K562 (cell line): Measurements from ENCODE around the gene RPUSD2. TPM values are rescaled to one million over a fixed set of nuclear protein-coding genes. Genes with fewer than 3 reads are reported as not detected.

ENCODE experiments used
- ATAC-seq: fragments of 200-7000 bp; cut with Tn5 transposase; 3 replicates; pipeline ENCODE4 v1.9.1; 2020; ENCODE audit warnings: moderate library complexity
- BruUV-seq: library from RNA; stranded (reverse); fragments of 400-500 nt; replicated peaks from 2 replicates; lab custom pipeline; 2021; lab: Mats Ljungman, UMichigan
- CTCF ChIA-PET: fragments of 300-600 bp; formaldehyde crosslinking; extraction: SDS; loops from one replicate; lab custom pipeline; 2021; ENCODE audit warnings: low intra/inter-chr PET ratio; lab: Yijun Ruan, JAX
- POLR2A ChIA-PET: fragments of 300-600, 350-650 bp; sonication (Branson Sonifier 250); formaldehyde crosslinking; extraction: SDS; loops from one replicate; lab custom pipeline; 2021; ENCODE audit warnings: antibody characterized with exemption, inconsistent platforms; lab: Yijun Ruan, JAX
- DNase-seq, 4 experiments: peaks; one replicate each; pipeline versions ENCODE4 v3.0.0 to v3.0.0-alpha.2; 2011 to 2018; ENCODE audit warnings: low spot score in 3 of 4, mixed read lengths in 3 of 4; ENCODE audit errors: extremely low read depth in 1 of 4
- FAIRE-seq: peaks from 2 replicates; lab custom pipeline; 2011; peaks lifted over from hg19 to GRCh38; lab: Jason Lieb, UNC
- H2AFZ ChIP-seq: 2 replicates; pipeline ENCODE4 v1.6.0; 2011; ENCODE audit warnings: low read depth, low read length, control low read depth, inconsistent platforms
- H3K27ac ChIP-seq: fragments of 200-600 bp; 3 replicates; pipeline ENCODE4 v1.8.0; 2011; ENCODE audit warnings: low read depth, mild to moderate bottlenecking, control low read depth, inconsistent platforms, low read length, moderate library complexity, mixed read lengths; ENCODE audit errors: extremely low read depth
- H3K27me3 ChIP-seq, 2 experiments: fragments of 300-600 bp in 1 of 2; 2 replicates in 1 of 2; 3 replicates in 1 of 2; pipeline versions ENCODE4 v1.6.0 to v1.8.0; 2011; ENCODE audit warnings: inconsistent platforms in 2 of 2, low read length in 2 of 2, mild to moderate bottlenecking in 1 of 2, mixed read lengths in 1 of 2, moderate library complexity in 1 of 2; ENCODE audit not compliant: control insufficient read depth in 2 of 2, insufficient read depth in 2 of 2
- H3K36me3 ChIP-seq: fragments of 300-600 bp; 3 replicates; pipeline ENCODE4 v1.8.0; 2011; ENCODE audit warnings: mild to moderate bottlenecking, low read length, inconsistent platforms; ENCODE audit not compliant: control insufficient read depth, insufficient read depth
- H3K4me1 ChIP-seq, 2 experiments: fragments of 200-600 bp in 1 of 2; replicated peaks in 1 of 2; 2 replicates in 1 of 2; 3 replicates in 1 of 2; pipeline versions ENCODE4 v1.5.1 to v1.8.0; 2011; ENCODE audit warnings: inconsistent platforms in 2 of 2, low read length in 2 of 2, mild to moderate bottlenecking in 1 of 2, mixed read lengths in 1 of 2, moderate library complexity in 1 of 2; ENCODE audit not compliant: control insufficient read depth in 2 of 2, insufficient read depth in 2 of 2
- H3K4me2 ChIP-seq: 2 replicates; pipeline ENCODE4 v1.6.1; 2011; ENCODE audit warnings: low read length, control low read depth, inconsistent platforms, mixed read lengths; ENCODE audit not compliant: insufficient read depth
- H3K4me3 ChIP-seq: fragments of 200-600 bp; sonication (generic), shearing (Covaris generic); 2 replicates; pipeline ENCODE4 v1.5.1; 2016; ENCODE audit warnings: control low read depth, inconsistent platforms
- H3K79me2 ChIP-seq: fragments of 200-600 bp; 3 replicates; pipeline ENCODE4 v1.8.0; 2011; ENCODE audit warnings: low read length, inconsistent platforms; ENCODE audit not compliant: control insufficient read depth, insufficient read depth
- H3K9ac ChIP-seq, 2 experiments: 2 replicates each; pipeline versions ENCODE4 v1.6.0 to v1.6.1; 2011; ENCODE audit warnings: low read depth in 2 of 2, low read length in 2 of 2, control low read depth in 1 of 2, inconsistent platforms in 1 of 2, mild to moderate bottlenecking in 1 of 2, mixed read lengths in 1 of 2; ENCODE audit not compliant: insufficient read depth in 1 of 2
- H3K9me1 ChIP-seq: one replicate; pipeline ENCODE4 v1.6.0; 2011; ENCODE audit warnings: inconsistent platforms, mild to moderate bottlenecking, low read length, moderate library complexity; ENCODE audit not compliant: control insufficient read depth, insufficient read depth
- H3K9me3 ChIP-seq: replicated peaks from 2 replicates; pipeline ENCODE4 v1.5.1; 2011; ENCODE audit warnings: low read depth, low read length, inconsistent platforms; ENCODE audit not compliant: control insufficient read depth, insufficient read depth
- H4K20me1 ChIP-seq: replicated peaks from 2 replicates; pipeline ENCODE4 v1.6.1; 2011; ENCODE audit warnings: low read length, inconsistent platforms, mixed read lengths; ENCODE audit not compliant: control insufficient read depth, insufficient read depth
- ARNT ChIP-seq, 2 experiments: fragments of 450-650 bp; IDR thresholded peaks; 2 replicates each; pipeline ENCODE4 v1.6.1; 2016; ENCODE audit warnings: mild to moderate bottlenecking in 1 of 2
- HNRNPL ChIP-seq: fragments of 200-400 bp; formaldehyde crosslinking; IDR thresholded peaks from 2 replicates; pipeline ENCODE4 v1.6.1; 2017; ENCODE audit warnings: low read depth, mild to moderate bottlenecking, low read length
- JUND ChIP-seq, 2 experiments: IDR thresholded peaks; 2 replicates in 1 of 2; 3 replicates in 1 of 2; pipeline ENCODE4 v1.6.1; 2011; ENCODE audit warnings: borderline replicate concordance in 2 of 2, low read depth in 2 of 2, low read length in 2 of 2, improper control_type of control experiment in 1 of 2, missing biosample characterization in 1 of 2, missing genetic modification characterization in 1 of 2, missing genetic modification reagents in 1 of 2
- MYNN ChIP-seq, 2 experiments: sonication (generic); formaldehyde crosslinking in 1 of 2; IDR thresholded peaks; 2 replicates each; pipeline versions ENCODE4 v1.5.0 to v1.6.1; 2016 to 2020; ENCODE audit warnings: antibody characterized with exemption in 1 of 2, missing genetic modification reagents in 1 of 2
- RBM25 ChIP-seq: fragments of 200-400 bp; formaldehyde crosslinking; IDR thresholded peaks from 2 replicates; pipeline ENCODE4 v1.6.1; 2018; ENCODE audit warnings: low read length, low read depth, moderate library complexity; ENCODE audit not compliant: severe bottlenecking
- ZFP1 ChIP-seq: fragments of 450-650 bp; formaldehyde crosslinking; IDR thresholded peaks from 2 replicates; pipeline ENCODE4 v1.4.0; 2020; ENCODE audit warnings: mild to moderate bottlenecking, mixed read lengths
- ZFPM2 ChIP-seq: fragments of 250-450 bp; sonication (Bioruptor Pico); IDR thresholded peaks from 2 replicates; pipeline ENCODE4 v1.5.1; 2022; ENCODE audit warnings: mild to moderate bottlenecking
- ZNF75A ChIP-seq: fragments of 450-650 bp; formaldehyde crosslinking; IDR thresholded peaks from 2 replicates; pipeline ENCODE4 v1.4.0; 2020; ENCODE audit warnings: mild to moderate bottlenecking
- WGBS: fragments of 100-300 bp; shearing (Covaris generic); methylation state at CpG from one replicate; pipeline ENCODE4 v1.1.6; 2016; ENCODE audit warnings: low coverage, mixed read lengths; ENCODE audit not compliant: insufficient coverage; ENCODE audit errors: missing lambda C conversion rate; 5-methylcytosine and 5-hydroxymethylcytosine counted together
- in situ Hi-C: fragments of 300-500 bp; cut with MboI; formaldehyde crosslinking; loops from 4 replicates; pipeline ENCODE4 v1.15.0; 2018; ENCODE audit warnings: inconsistent platforms, mixed read lengths
- intact Hi-C: fragments of 100-400 bp; cut with micrococcal nuclease; formaldehyde crosslinking; loops from 2 replicates; pipeline ENCODE4 v1.14.2; 2022
- polyA plus RNA-seq, 8 experiments: library from polyadenylated mRNA; depleted of rRNA in 4 of 8; stranded (reverse) in 5 of 8; unstranded in 3 of 8; fragments of >200 nt; fragmentation: Nextera tagmentation in 2 of 8; fragmentation: Illumina TruSeq in 1 of 8; extraction: Ambion mirVana in 2 of 8; extraction: Trizol in 1 of 8; gene quantifications; 2 replicates each; pipeline versions ENCODE4 v1.2.1 to v1.2.3, GENCODE V29; 2011 to 2014; ENCODE audit warnings: inconsistent platforms in 1 of 8, missing spikeins in 1 of 8
- total RNA-seq, 7 experiments: library from RNA; depleted of rRNA in 6 of 7; stranded (reverse); fragments of >200 nt in 6 of 7; fragmentation: Illumina TruSeq in 2 of 7; extraction: Trizol in 2 of 7; gene quantifications; 2 replicates each; pipeline versions ENCODE4 v1.2.1 to v1.2.3, GENCODE V29; 2011 to 2021; ENCODE audit warnings: low replicate concordance in 1 of 7
- TF ChIP-seq, protein P1 (sequence below): fragments of 450-650 bp; IDR thresholded peaks from 2 replicates; pipeline ENCODE4 v1.6.1; 2016
- TF ChIP-seq, protein P2 (sequence below): fragments of 250-450 bp; sonication (Bioruptor Pico); IDR thresholded peaks from 2 replicates; pipeline ENCODE4 v1.4.0; 2020
- TF ChIP-seq, protein P3 (sequence below): sonication (generic); formaldehyde crosslinking; IDR thresholded peaks from 2 replicates; pipeline ENCODE4 v1.8.1; 2023; ENCODE audit warnings: mild to moderate bottlenecking, missing genetic modification reagents
- TF ChIP-seq, protein P4 (sequence below): fragments of 450-650 bp; formaldehyde crosslinking; IDR thresholded peaks from 2 replicates; pipeline ENCODE4 v1.4.0; 2020; ENCODE audit warnings: mild to moderate bottlenecking, mixed read lengths
- TF ChIP-seq, protein P5 (sequence below): fragments of 450-650 bp; formaldehyde crosslinking; IDR thresholded peaks from 2 replicates; pipeline ENCODE4 v1.4.0; 2020; ENCODE audit warnings: mild to moderate bottlenecking, moderate library complexity

Gene RPUSD2
- total and polyA plus RNA-seq, 9 of the 15 experiments (the other 6 are each of a cell fraction or from before 2014, with no cell fraction given) = 3.7 to 30.2 (median 14.3) TPM

DNA sequence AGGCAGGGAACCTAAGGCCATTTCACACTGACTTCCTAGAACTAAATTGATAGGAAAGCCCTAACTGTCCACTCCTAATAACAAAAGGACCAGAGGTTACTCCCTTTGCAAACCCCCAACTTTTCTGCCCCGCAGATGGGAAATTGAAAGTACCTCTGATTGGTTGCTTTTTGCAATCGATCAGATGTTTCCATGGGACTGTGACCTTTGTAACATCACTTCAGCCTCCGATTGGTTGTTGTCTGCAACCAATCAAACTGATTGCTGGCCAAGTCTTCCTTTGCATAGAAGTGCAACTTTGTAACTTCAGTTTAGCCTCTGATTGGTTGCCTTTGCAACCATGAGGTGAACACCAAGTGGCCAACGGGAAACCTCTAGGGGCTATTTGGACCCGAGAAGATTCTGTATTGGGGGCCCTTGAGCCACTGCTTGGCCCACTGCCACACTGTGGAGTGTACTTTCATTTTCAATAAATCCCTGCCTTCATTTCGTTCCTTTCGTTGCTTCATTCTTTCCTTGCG, 13.7 kb downstream of the RPUSD2 start:
- peak; percentile 87 for ATAC-seq
- FAIRE-seq = peak; percentile 71
- CTCF ChIA-PET = no interaction called here
- no peak for TF ChIP-seq MYNN (IDR thresholded peaks at IDR 0.05)
- no peak for TF ChIP-seq MYNN (CRISPR knock-in tag; IDR thresholded peaks at IDR 0.05)
- no peak for TF ChIP-seq ZFPM2 (CRISPR knock-in tag)
- no peak for TF ChIP-seq ARNT (IDR thresholded peaks at IDR 0.05)
- TF ChIP-seq ZFP1 (CRISPR knock-in tag) = no peak
- TF ChIP-seq, protein P1, sequence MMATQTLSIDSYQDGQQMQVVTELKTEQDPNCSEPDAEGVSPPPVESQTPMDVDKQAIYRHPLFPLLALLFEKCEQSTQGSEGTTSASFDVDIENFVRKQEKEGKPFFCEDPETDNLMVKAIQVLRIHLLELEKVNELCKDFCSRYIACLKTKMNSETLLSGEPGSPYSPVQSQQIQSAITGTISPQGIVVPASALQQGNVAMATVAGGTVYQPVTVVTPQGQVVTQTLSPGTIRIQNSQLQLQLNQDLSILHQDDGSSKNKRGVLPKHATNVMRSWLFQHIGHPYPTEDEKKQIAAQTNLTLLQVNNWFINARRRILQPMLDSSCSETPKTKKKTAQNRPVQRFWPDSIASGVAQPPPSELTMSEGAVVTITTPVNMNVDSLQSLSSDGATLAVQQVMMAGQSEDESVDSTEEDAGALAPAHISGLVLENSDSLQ = peak; percentile 94
- TF ChIP-seq, protein P2, sequence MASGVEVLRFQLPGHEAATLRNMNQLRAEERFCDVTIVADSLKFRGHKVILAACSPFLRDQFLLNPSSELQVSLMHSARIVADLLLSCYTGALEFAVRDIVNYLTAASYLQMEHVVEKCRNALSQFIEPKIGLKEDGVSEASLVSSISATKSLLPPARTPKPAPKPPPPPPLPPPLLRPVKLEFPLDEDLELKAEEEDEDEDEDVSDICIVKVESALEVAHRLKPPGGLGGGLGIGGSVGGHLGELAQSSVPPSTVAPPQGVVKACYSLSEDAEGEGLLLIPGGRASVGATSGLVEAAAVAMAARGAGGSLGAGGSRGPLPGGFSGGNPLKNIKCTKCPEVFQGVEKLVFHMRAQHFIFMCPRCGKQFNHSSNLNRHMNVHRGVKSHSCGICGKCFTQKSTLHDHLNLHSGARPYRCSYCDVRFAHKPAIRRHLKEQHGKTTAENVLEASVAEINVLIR (CRISPR knock-in tag) = no peak
- no peak for TF ChIP-seq ZNF75A (CRISPR knock-in tag)
- TF ChIP-seq, protein P3, sequence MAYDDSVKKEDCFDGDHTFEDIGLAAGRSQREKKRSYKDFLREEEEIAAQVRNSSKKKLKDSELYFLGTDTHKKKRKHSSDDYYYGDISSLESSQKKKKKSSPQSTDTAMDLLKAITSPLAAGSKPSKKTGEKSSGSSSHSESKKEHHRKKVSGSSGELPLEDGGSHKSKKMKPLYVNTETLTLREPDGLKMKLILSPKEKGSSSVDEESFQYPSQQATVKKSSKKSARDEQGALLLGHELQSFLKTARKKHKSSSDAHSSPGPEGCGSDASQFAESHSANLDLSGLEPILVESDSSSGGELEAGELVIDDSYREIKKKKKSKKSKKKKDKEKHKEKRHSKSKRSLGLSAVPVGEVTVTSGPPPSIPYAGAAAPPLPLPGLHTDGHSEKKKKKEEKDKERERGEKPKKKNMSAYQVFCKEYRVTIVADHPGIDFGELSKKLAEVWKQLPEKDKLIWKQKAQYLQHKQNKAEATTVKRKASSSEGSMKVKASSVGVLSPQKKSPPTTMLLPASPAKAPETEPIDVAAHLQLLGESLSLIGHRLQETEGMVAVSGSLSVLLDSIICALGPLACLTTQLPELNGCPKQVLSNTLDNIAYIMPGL (CRISPR knock-in tag) = no peak
- TF ChIP-seq HNRNPL = no peak
- TF ChIP-seq JUND (IDR thresholded peaks at IDR 0.05; ENCODE audit: borderline replicate concordance, low read depth, low read length) = no peak
- no peak for TF ChIP-seq JUND (tag; IDR thresholded peaks at IDR 0.05; ENCODE audit: borderline replicate concordance, low read depth, low read length)
- TF ChIP-seq, protein P4, sequence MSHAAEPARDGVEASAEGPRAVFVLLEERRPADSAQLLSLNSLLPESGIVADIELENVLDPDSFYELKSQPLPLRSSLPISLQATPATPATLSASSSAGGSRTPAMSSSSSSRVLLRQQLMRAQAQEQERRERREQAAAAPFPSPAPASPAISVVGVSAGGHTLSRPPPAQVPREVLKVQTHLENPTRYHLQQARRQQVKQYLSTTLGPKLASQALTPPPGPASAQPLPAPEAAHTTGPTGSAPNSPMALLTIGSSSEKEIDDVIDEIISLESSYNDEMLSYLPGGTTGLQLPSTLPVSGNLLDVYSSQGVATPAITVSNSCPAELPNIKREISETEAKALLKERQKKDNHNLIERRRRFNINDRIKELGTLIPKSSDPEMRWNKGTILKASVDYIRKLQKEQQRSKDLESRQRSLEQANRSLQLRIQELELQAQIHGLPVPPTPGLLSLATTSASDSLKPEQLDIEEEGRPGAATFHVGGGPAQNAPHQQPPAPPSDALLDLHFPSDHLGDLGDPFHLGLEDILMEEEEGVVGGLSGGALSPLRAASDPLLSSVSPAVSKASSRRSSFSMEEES (CRISPR knock-in tag) = no peak
- TF ChIP-seq, protein P5, sequence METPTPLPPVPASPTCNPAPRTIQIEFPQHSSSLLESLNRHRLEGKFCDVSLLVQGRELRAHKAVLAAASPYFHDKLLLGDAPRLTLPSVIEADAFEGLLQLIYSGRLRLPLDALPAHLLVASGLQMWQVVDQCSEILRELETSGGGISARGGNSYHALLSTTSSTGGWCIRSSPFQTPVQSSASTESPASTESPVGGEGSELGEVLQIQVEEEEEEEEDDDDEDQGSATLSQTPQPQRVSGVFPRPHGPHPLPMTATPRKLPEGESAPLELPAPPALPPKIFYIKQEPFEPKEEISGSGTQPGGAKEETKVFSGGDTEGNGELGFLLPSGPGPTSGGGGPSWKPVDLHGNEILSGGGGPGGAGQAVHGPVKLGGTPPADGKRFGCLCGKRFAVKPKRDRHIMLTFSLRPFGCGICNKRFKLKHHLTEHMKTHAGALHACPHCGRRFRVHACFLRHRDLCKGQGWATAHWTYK (CRISPR knock-in tag) = no peak
- peak; percentile 16 for TF ChIP-seq RBM25

More for the DNA sequence above, 13.7 kb downstream of the RPUSD2 start:
- intact Hi-C loops (no loop called here), in situ Hi-C loops (no loop called here)
- POLR2A ChIA-PET = interaction anchor here (0.6 to 1.6 kb wide), 2 partner anchors 13 to 106 kb away, joined by 3 to 9 read pairs; partner anchors contain the start of gene RPUSD2
- no peaks in the 10 kb centered on the region for H3K36me3 ChIP-seq
- peaks cover 0 to 2% of the 10 kb centered on the region in 2 experiments; a peak in 1 of 5 replicates for H3K4me1 ChIP-seq
- peak; percentile 26 to 68 (median 44) for DNase-seq
- H3K4me2 ChIP-seq = peak overlapping the region; percentile 76
- H3K27ac ChIP-seq = peak overlapping the region; percentile 67; the same call in 2 of the 3 replicates
- H3K9me3 ChIP-seq = peaks cover 3% of the 10 kb centered on the region
- peak overlapping the region in 1 of 2 experiments; percentile 64; a peak in 2 of 4 replicates for H3K9ac ChIP-seq
- peak overlapping the region; percentile 31 for H3K4me3 ChIP-seq
- H3K9me1 ChIP-seq = no peaks in the 10 kb centered on the region
- peak overlapping the region; percentile 93 for H2AFZ ChIP-seq
- no peaks in the 10 kb centered on the region for H3K27me3 ChIP-seq
- no peaks in the 10 kb centered on the region for H3K79me2 ChIP-seq
- 35% methylated on average over 8 of the region's 8 CpGs for WGBS
- no peaks in the 10 kb centered on the region for H4K20me1 ChIP-seq
- BruUV-seq = no TSS peak
